Stimulated activated CD4-positive, alpha-beta T cell treated with anti-CD3 and anti-CD28 coated beads, Interleukin-2, amount 100 ng/mL, for 24 hours (primary cell): ENCODE data around the gene FAM89B.
A peak's percentile ranks its signal among the peaks of the same experiment; 100 is the strongest.

ENCODE experiments used
- DNase-seq, 2 donors: peaks; one replicate each; pipeline ENCODE4 v3.0.0-alpha.2; 2020

Gene FAM89B

GRCh38 chr11:65613091-65613928 is 41.0 kb downstream of the FAM89B start:
- DNase-seq: peak in 1 of 2 donors; percentile 35

- peak; percentile 99 to 100 for DNase-seq
These were observed 43.1 kb downstream of the FAM89B start, which contains the start of gene PCNX3 for GRCh38 chr11:65615229-65615949. Gene PCNX3, plus strand, starts transcription at chr11:65615776. Its CDS starts 536 bp downstream, at chr11:65616312.

- DNase-seq: peak in 1 of 2 donors; percentile 73
These were observed 43.7 kb downstream of the FAM89B start for GRCh38 chr11:65615950-65616574.

- no peak for DNase-seq
These were observed 44.2 kb downstream of the FAM89B start for GRCh38 chr11:65616575-65617001.

GRCh38 chr11:65617136-65617850 is 45.0 kb downstream of the FAM89B start:
- DNase-seq: no peak

- no peak for DNase-seq
These were observed 45.8 kb downstream of the FAM89B start for GRCh38 chr11:65617990-65618751.

- DNase-seq: no peak
These were observed 46.4 kb downstream of the FAM89B start for GRCh38 chr11:65618763-65619162.

GRCh38 chr11:65619281-65619928 is 47.1 kb downstream of the FAM89B start:
- no peak for DNase-seq

- no peak for DNase-seq
These were observed 48.3 kb downstream of the FAM89B start for GRCh38 chr11:65620666-65621065.

GRCh38 chr11:65621460-65621859 is 49.1 kb downstream of the FAM89B start:
- DNase-seq: no peak

GRCh38 chr11:65622011-65622410 is 49.7 kb downstream of the FAM89B start:
- no peak for DNase-seq

- no peak for DNase-seq
These were observed 50.8 kb downstream of the FAM89B start for GRCh38 chr11:65623177-65623576.
